ENCODE results near the gene ARHGAP15. TPM values are rescaled to one million over a fixed set of nuclear protein-coding genes. Genes with fewer than 3 reads are reported as not detected.

The ARHGAP15 gene
- total RNA-seq, 1 experiment from 2014 or later, result 0.42 TPM

DNA sequence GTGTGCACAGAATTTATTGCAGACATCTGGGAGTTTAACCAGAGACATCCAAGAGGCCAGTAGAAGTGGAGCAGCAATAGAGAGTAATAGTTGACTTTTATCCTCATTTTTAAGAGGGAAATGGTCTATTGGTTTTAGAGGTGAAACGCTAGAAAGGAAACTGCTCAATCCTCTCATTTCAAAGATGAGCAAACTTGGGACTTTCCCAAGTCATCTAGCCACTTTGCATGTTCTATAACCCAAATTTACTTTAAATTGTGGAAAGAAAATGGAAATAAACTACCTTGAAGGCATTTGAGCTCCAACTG is 601.7 kb downstream of the ARHGAP15 start:
- no peak overlapping the region for H2AFZ ChIP-seq (ENCODE audit: low read depth, low read length, poor library complexity, severe bottlenecking)
- H3K36me3 ChIP-seq (ENCODE audit: control insufficient read depth in 1 of 2, insufficient read depth in 2 of 2, low read length in 2 of 2), result no peaks in the 10 kb centered on the region
- H3K9ac ChIP-seq (ENCODE audit: low read length), result no peak overlapping the region
- RAD21 ChIA-PET (ENCODE audit: low non-redundant PET in 1 of 2, low total read pairs in 2 of 2, uncharacterized antibody in 2 of 2, unreplicated experiment in 2 of 2), result no interaction called here
- CTCF ChIA-PET, result no interaction called here
- DNase-seq (ENCODE audit: low read depth, low spot score) (no peak), ATAC-seq (no peak)
- no peaks in the 10 kb centered on the region for H4K20me1 ChIP-seq (ENCODE audit: insufficient read depth)
- no peaks in the 10 kb centered on the region for H3K9me3 ChIP-seq (ENCODE audit: control insufficient read depth in 1 of 2, insufficient read depth in 1 of 2, low read depth in 1 of 2, low read length in 2 of 2)
- no peak overlapping the region for H3K4me3 ChIP-seq (replicated peaks in 1 of 2; ENCODE audit: low read depth in 1 of 2, low read length in 2 of 2)
- no peak for TF ChIP-seq POLR2A (IDR thresholded peaks at IDR 0.05; ENCODE audit: borderline replicate concordance, extremely low read depth, insufficient read depth, insufficient read length)
- TF ChIP-seq, protein P1, sequence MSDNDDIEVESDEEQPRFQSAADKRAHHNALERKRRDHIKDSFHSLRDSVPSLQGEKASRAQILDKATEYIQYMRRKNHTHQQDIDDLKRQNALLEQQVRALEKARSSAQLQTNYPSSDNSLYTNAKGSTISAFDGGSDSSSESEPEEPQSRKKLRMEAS (IDR thresholded peaks at IDR 0.05), result no peak
- no peak for TF ChIP-seq CEBPB (IDR thresholded peaks at IDR 0.05; ENCODE audit: low read depth)
- no peak for TF ChIP-seq ZFX (IDR thresholded peaks at IDR 0.05)
- TF ChIP-seq, protein P2, sequence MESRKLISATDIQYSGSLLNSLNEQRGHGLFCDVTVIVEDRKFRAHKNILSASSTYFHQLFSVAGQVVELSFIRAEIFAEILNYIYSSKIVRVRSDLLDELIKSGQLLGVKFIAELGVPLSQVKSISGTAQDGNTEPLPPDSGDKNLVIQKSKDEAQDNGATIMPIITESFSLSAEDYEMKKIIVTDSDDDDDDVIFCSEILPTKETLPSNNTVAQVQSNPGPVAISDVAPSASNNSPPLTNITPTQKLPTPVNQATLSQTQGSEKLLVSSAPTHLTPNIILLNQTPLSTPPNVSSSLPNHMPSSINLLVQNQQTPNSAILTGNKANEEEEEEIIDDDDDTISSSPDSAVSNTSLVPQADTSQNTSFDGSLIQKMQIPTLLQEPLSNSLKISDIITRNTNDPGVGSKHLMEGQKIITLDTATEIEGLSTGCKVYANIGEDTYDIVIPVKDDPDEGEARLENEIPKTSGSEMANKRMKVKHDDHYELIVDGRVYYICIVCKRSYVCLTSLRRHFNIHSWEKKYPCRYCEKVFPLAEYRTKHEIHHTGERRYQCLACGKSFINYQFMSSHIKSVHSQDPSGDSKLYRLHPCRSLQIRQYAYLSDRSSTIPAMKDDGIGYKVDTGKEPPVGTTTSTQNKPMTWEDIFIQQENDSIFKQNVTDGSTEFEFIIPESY (IDR thresholded peaks at IDR 0.05; ENCODE audit: extremely low read depth, insufficient replicate concordance, low read length), result no peak
- no peak for TF ChIP-seq CBX3 (IDR thresholded peaks at IDR 0.05; ENCODE audit: low read depth)
- intact Hi-C loops (cut with micrococcal nuclease), result no loop called here
- no peaks in the 10 kb centered on the region for H3K9me2 ChIP-seq (ENCODE audit: insufficient read depth)
- no peaks in the 10 kb centered on the region for H3K4me1 ChIP-seq (ENCODE audit: control insufficient read depth in 1 of 2, insufficient read depth in 2 of 2, low read length in 2 of 2)
- POLR2A ChIA-PET, result no interaction called here
- BruUV-seq (replicated peaks), result no TSS peak
- H3K79me2 ChIP-seq (ENCODE audit: insufficient read depth, low read length), result no peaks in the 10 kb centered on the region
- H3K27ac ChIP-seq (ENCODE audit: low read depth, low read length), result no peak overlapping the region
- no peaks in the 10 kb centered on the region for H3K27me3 ChIP-seq (ENCODE audit: insufficient read depth, low read length)
- no peak overlapping the region for H3K4me2 ChIP-seq (ENCODE audit: low read length)

DNA sequence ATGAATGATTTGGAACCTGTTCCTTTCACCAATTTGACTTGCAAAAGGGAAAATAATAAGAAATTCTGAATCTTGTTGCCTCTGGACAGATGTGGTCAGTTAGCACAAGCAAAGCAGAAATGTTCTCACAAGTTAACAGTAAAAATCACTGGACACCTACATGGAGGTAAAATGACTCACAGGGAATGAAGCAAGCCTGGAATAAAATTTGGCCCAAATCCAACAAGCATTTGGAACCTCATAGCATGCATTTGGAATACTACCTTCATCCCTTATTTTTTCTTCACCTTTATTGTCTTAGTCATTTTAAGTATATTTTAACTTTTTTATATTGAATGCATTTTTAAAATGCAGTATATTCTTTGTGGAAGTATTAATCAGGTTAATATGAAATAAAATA is 602.9 kb downstream of the ARHGAP15 start:
- no peak overlapping the region for H3K27ac ChIP-seq (ENCODE audit: low read depth, low read length)
- intact Hi-C loops (cut with micrococcal nuclease), result no loop called here
- no peaks in the 10 kb centered on the region for H3K9me3 ChIP-seq (ENCODE audit: control insufficient read depth in 1 of 2, insufficient read depth in 1 of 2, low read depth in 1 of 2, low read length in 2 of 2)
- H3K4me2 ChIP-seq (ENCODE audit: low read length), result no peak overlapping the region
- POLR2A ChIA-PET, result no interaction called here
- no peaks in the 10 kb centered on the region for H3K9me2 ChIP-seq (ENCODE audit: insufficient read depth)
- TF ChIP-seq TCF7L2 (IDR thresholded peaks at IDR 0.05; ENCODE audit: borderline replicate concordance, extremely low read depth, insufficient read depth, insufficient read length) (no peak), YY1 (IDR thresholded peaks at IDR 0.05; ENCODE audit: extremely low read depth, insufficient replicate concordance, low read depth, low read length) (no peak), RAD21 (IDR thresholded peaks at IDR 0.05; ENCODE audit: low read depth) (no peak), CEBPB (IDR thresholded peaks at IDR 0.05; ENCODE audit: low read depth) (no peak), SIN3A (IDR thresholded peaks at IDR 0.05; ENCODE audit: low read depth) (no peak), FOSL1 (IDR thresholded peaks at IDR 0.05; ENCODE audit: low read depth) (no peak)
- TF ChIP-seq, protein P3, sequence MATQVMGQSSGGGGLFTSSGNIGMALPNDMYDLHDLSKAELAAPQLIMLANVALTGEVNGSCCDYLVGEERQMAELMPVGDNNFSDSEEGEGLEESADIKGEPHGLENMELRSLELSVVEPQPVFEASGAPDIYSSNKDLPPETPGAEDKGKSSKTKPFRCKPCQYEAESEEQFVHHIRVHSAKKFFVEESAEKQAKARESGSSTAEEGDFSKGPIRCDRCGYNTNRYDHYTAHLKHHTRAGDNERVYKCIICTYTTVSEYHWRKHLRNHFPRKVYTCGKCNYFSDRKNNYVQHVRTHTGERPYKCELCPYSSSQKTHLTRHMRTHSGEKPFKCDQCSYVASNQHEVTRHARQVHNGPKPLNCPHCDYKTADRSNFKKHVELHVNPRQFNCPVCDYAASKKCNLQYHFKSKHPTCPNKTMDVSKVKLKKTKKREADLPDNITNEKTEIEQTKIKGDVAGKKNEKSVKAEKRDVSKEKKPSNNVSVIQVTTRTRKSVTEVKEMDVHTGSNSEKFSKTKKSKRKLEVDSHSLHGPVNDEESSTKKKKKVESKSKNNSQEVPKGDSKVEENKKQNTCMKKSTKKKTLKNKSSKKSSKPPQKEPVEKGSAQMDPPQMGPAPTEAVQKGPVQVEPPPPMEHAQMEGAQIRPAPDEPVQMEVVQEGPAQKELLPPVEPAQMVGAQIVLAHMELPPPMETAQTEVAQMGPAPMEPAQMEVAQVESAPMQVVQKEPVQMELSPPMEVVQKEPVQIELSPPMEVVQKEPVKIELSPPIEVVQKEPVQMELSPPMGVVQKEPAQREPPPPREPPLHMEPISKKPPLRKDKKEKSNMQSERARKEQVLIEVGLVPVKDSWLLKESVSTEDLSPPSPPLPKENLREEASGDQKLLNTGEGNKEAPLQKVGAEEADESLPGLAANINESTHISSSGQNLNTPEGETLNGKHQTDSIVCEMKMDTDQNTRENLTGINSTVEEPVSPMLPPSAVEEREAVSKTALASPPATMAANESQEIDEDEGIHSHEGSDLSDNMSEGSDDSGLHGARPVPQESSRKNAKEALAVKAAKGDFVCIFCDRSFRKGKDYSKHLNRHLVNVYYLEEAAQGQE (IDR thresholded peaks at IDR 0.05; ENCODE audit: low read depth), result no peak
- TF ChIP-seq, protein P4, sequence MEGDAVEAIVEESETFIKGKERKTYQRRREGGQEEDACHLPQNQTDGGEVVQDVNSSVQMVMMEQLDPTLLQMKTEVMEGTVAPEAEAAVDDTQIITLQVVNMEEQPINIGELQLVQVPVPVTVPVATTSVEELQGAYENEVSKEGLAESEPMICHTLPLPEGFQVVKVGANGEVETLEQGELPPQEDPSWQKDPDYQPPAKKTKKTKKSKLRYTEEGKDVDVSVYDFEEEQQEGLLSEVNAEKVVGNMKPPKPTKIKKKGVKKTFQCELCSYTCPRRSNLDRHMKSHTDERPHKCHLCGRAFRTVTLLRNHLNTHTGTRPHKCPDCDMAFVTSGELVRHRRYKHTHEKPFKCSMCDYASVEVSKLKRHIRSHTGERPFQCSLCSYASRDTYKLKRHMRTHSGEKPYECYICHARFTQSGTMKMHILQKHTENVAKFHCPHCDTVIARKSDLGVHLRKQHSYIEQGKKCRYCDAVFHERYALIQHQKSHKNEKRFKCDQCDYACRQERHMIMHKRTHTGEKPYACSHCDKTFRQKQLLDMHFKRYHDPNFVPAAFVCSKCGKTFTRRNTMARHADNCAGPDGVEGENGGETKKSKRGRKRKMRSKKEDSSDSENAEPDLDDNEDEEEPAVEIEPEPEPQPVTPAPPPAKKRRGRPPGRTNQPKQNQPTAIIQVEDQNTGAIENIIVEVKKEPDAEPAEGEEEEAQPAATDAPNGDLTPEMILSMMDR (IDR thresholded peaks at IDR 0.05 in 2 of 3, conservative IDR thresholded peaks at IDR 0.05 in 1 of 3; ENCODE audit: borderline replicate concordance in 1 of 3, insufficient read depth in 1 of 3, low read depth in 2 of 3, low read length in 2 of 3), result no peak
- TF ChIP-seq, protein P5, sequence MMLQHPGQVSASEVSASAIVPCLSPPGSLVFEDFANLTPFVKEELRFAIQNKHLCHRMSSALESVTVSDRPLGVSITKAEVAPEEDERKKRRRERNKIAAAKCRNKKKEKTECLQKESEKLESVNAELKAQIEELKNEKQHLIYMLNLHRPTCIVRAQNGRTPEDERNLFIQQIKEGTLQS (IDR thresholded peaks at IDR 0.05), result no peak
- RAD21 ChIA-PET (ENCODE audit: low non-redundant PET in 1 of 2, low total read pairs in 2 of 2, uncharacterized antibody in 2 of 2, unreplicated experiment in 2 of 2), result no interaction called here
- BruUV-seq (replicated peaks), result no TSS peak
- no peak overlapping the region for H3K4me3 ChIP-seq (replicated peaks in 1 of 2; ENCODE audit: low read depth in 1 of 2, low read length in 2 of 2)
- ATAC-seq, result no peak
- CTCF ChIA-PET, result no interaction called here
- H3K9ac ChIP-seq (ENCODE audit: low read length), result no peak overlapping the region
- H2AFZ ChIP-seq (ENCODE audit: low read depth, low read length, poor library complexity, severe bottlenecking), result no peak overlapping the region
- H3K4me1 ChIP-seq (ENCODE audit: control insufficient read depth in 1 of 2, insufficient read depth in 2 of 2, low read length in 2 of 2), result no peaks in the 10 kb centered on the region
- H4K20me1 ChIP-seq (ENCODE audit: insufficient read depth), result no peaks in the 10 kb centered on the region
- DNase-seq (ENCODE audit: low read depth, low spot score), result no peak
- H3K36me3 ChIP-seq (ENCODE audit: control insufficient read depth in 1 of 2, insufficient read depth in 2 of 2, low read length in 2 of 2), result no peaks in the 10 kb centered on the region
- no peaks in the 10 kb centered on the region for H3K27me3 ChIP-seq (ENCODE audit: insufficient read depth, low read length)
- H3K79me2 ChIP-seq (ENCODE audit: insufficient read depth, low read length), result no peaks in the 10 kb centered on the region
